Large intestine (tissue), 3 donors: ENCODE data around the gene CCDC85C. TPM values are rescaled to one million over a fixed set of nuclear protein-coding genes. Genes with fewer than 3 reads are reported as not detected.

Experiments used
- DNase-seq, 2 donors: peaks; one replicate each; pipeline versions ENCODE4 v3.0.0 to v3.0.0-alpha.2; 2013
- H3K27ac ChIP-seq: one replicate; pipeline ENCODE4 v1.5.1; 2013; ENCODE audit warnings: low read length
- H3K27me3 ChIP-seq: 2 replicates; pipeline ENCODE4 v1.6.1; 2013; ENCODE audit warnings: low read length; ENCODE audit not compliant: control insufficient read depth, insufficient read depth
- H3K36me3 ChIP-seq: 2 replicates; pipeline ENCODE4 v1.6.1; 2013; ENCODE audit warnings: low read length; ENCODE audit not compliant: control insufficient read depth, insufficient read depth
- H3K4me1 ChIP-seq: one replicate; pipeline ENCODE4 v1.6.1; 2013; ENCODE audit warnings: low read length; ENCODE audit not compliant: control insufficient read depth, insufficient read depth
- H3K4me3 ChIP-seq: one replicate; pipeline ENCODE4 v1.5.1; 2013; ENCODE audit warnings: low read length
- H3K9me3 ChIP-seq: one replicate; pipeline ENCODE4 v1.6.1; 2013; ENCODE audit warnings: mild to moderate bottlenecking, low read depth, low read length, moderate library complexity; ENCODE audit not compliant: control insufficient read depth
- WGBS: methylation state at CpG from one replicate; pipeline ENCODE4 v1.1.5; 2013; ENCODE audit warnings: low lambda C conversion rate; ENCODE audit not compliant: insufficient coverage; 5-methylcytosine and 5-hydroxymethylcytosine counted together
- polyA plus RNA-seq: library from polyadenylated mRNA; unstranded; fragments of 120-200 nt; gene quantifications from one replicate; pipeline ENCODE4 v1.2.1, GENCODE V29; 2013

CCDC85C gene
- polyA plus RNA-seq, 1 donor: 28.5 TPM

GRCh38 chr14:99573000-99573330 lies 31.0 kb downstream of the CCDC85C start:
- WGBS: no CpG with 5 or more reads among the region's 16 CpGs
- Histone ChIP-seq H3K4me1 (peaks cover 97% of the 10 kb centered on the region), H3K27ac (peak overlapping the region; percentile 60), H3K27me3 (no peaks in the 10 kb centered on the region), H3K36me3 (no peaks in the 10 kb centered on the region), H3K4me3 (no peak overlapping the region), H3K9me3 (no peaks in the 10 kb centered on the region)
- no peak for DNase-seq

GRCh38 chr14:99572173-99572999 lies 31.6 kb downstream of the CCDC85C start:
- no CpG with 5 or more reads among the region's 18 CpGs for WGBS
- peak; percentile 62 to 83 for DNase-seq
- Histone ChIP-seq H3K4me3 (no peak overlapping the region), H3K9me3 (no peaks in the 10 kb centered on the region), H3K27ac (peak overlapping the region; percentile 60), H3K27me3 (no peaks in the 10 kb centered on the region), H3K4me1 (peaks cover 100% of the 10 kb centered on the region), H3K36me3 (no peaks in the 10 kb centered on the region)

DNA sequence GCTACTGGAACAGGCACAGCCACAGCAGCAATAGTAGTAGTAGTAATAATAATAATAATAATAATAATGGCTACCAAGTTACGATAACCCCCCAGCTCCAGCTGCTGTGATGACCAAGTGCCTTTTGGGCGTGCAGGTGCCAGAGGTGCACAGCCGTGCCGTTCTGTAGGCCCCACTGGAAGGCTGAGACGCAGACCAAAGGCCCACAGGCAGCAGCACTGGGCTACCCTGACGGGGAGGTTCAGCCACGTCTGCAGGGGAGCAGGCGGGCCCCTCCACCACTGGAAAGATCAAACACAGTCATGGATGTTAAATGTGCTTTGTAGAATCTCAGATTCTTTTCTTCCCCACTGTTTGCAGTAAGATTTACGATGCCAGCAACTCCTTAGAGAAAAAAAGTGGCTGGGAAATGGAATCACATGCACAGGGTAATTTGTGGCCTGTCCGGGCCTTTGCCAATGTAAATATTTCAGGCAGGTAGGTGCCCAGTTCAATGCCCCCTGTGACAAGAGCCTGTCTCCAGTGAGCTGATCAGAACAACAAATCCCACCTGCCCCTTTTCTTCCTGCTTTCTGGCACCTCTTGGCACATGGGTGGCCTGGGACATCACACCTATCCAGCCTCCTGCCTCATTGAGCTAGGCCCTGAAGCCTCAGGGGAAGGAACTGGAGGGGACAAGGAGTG lies 32.6 kb downstream of the CCDC85C start:
- Histone ChIP-seq H3K27ac (peak overlapping the region; percentile 60), H3K27me3 (no peaks in the 10 kb centered on the region), H3K4me1 (peaks cover 100% of the 10 kb centered on the region), H3K4me3 (no peak overlapping the region), H3K9me3 (no peaks in the 10 kb centered on the region), H3K36me3 (no peaks in the 10 kb centered on the region)
- WGBS: no CpG with 5 or more reads among the region's 10 CpGs
- DNase-seq: no peak

DNA sequence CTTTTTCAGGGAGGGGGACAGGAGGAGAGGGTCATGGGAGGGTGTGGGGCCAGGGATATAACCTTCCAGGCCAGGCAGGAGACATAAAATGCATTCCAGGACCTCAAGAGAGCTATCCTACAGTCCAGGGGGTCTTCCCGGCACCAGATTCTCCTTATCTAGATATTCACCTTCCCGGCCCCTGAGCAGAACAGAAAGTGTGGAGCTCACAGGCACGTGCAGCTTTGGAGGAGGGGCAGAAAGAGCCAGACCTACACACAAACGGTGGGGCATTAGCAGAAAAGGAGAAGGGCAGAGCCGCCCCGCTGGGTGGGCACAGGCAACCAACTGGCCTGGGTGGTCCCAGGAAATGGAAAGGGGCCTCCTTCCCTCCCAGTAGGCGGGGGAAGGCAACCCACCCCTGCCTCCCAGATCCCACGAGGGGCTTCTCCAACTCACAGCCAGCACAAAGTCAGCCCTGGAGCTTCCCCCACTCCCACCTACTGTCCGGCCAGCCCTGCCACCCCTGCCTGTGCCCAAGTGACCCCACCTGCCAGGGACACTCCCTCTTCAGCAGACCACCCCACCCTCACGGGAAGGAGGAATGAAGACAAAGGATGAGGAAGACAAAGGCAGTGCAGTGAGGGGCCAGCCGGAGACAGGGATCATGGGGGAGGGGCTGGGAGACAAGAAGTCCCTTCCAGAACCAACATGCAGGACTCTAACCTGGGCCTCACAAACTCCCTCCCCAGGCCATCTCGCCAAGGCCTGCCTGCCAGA lies 33.3 kb downstream of the CCDC85C start:
- peak; percentile 60 to 67 for DNase-seq
- Histone ChIP-seq H3K36me3 (no peaks in the 10 kb centered on the region), H3K9me3 (no peaks in the 10 kb centered on the region), H3K4me3 (no peak overlapping the region), H3K27ac (peak overlapping the region; percentile 16), H3K4me1 (peaks cover 100% of the 10 kb centered on the region), H3K27me3 (no peaks in the 10 kb centered on the region)
- WGBS: no CpG with 5 or more reads among the region's 12 CpGs

GRCh38 chr14:99569725-99570543 lies 34.1 kb downstream of the CCDC85C start:
- Histone ChIP-seq H3K9me3 (no peaks in the 10 kb centered on the region), H3K4me1 (peaks cover 100% of the 10 kb centered on the region), H3K27me3 (no peaks in the 10 kb centered on the region), H3K36me3 (no peaks in the 10 kb centered on the region), H3K27ac (peak overlapping the region; percentile 16), H3K4me3 (no peak overlapping the region)
- no peak for DNase-seq
- WGBS: no CpG with 5 or more reads among the region's 14 CpGs

GRCh38 chr14:99568567-99569560 lies 35.1 kb downstream of the CCDC85C start:
- peak; percentile 60 to 81 for DNase-seq
- H3K9me3 ChIP-seq: no peaks in the 10 kb centered on the region
- peaks cover 100% of the 10 kb centered on the region for H3K4me1 ChIP-seq
- no peaks in the 10 kb centered on the region for H3K36me3 ChIP-seq
- H3K27ac ChIP-seq: peak overlapping the region; percentile 59
- whole genome bisulfite sequencing: 100% methylated on average over 1 of the region's 22 CpGs
- H3K4me3 ChIP-seq: no peak overlapping the region
- H3K27me3 ChIP-seq: no peaks in the 10 kb centered on the region

DNA sequence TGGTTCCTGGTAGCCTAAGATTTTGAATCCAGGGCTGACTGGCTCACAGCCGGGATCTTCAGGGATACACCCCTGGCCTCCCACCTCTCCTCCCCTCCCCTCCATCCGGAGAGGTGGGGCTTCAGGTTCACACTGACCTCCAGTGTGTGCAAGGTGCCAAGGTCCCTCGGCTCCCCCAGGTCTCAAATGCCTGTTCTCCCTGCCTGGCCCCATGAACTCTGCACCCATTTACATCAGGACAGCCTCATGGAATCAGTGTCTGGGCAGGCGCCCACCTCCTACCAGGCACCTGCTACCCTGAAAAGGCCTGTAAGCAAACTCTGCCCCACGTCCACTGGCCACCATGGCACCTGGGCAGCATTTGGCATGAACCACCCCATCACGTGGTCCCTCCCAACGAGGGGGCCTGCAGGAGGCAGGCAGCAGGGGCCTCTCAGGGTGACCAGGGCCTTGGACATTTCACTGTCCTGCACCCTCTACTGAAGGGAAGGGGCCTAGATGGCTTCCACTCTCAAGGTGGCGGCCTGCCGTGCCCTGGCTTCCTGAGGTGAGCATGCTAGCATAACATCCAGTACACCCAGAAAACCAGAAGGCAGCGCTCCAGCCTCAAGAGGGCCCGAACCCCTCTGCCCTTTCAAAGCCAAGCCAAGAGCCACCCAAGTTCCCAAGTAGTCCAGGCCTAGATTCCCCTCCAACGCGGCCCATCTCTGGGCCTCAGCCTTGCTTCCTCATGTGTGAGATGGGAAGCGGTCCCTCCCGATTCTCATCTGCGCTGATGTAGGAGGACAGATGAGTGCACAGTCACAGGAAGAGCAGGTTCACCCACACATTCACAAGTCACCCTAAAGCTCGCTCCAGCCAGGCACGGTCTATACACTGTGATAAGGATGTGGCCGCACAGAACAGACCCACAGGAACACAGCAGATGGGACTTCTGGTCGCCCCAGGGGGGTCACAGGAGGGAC lies 37.3 kb downstream of the CCDC85C start:
- H3K4me3 ChIP-seq: no peak overlapping the region
- H3K9me3 ChIP-seq: no peaks in the 10 kb centered on the region
- H3K4me1 ChIP-seq: peaks cover 98% of the 10 kb centered on the region
- H3K36me3 ChIP-seq: no peaks in the 10 kb centered on the region
- H3K27ac ChIP-seq: peak overlapping the region; percentile 79
- no peaks in the 10 kb centered on the region for H3K27me3 ChIP-seq
- no CpG with 5 or more reads among the region's 20 CpGs for WGBS
- peak; percentile 77 to 94 for DNase-seq

DNA sequence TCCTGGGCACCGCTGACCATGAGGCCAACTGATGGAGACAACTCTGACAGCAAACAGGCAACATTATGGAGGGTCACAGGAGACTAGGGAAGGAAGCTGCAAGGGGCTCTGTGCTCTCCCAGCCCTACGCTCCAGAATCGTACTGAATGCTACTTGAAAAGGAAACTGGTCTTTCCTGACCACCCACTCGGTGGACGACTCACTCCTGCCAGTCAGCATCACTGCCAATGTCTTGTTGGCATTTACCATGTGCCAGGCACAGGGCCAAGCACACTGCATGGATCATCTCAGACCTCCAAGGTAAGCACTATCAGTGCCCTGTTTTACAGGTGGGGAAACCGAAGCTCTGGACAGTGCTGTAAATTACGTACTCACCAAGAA lies 38.0 kb downstream of the CCDC85C start:
- DNase-seq: no peak
- no peak overlapping the region for H3K4me3 ChIP-seq
- no peaks in the 10 kb centered on the region for H3K27me3 ChIP-seq
- WGBS: no CpG with 5 or more reads among the region's 7 CpGs
- no peaks in the 10 kb centered on the region for H3K9me3 ChIP-seq
- peaks cover 98% of the 10 kb centered on the region for H3K4me1 ChIP-seq
- H3K27ac ChIP-seq: peak overlapping the region; percentile 79
- no peaks in the 10 kb centered on the region for H3K36me3 ChIP-seq
